CD1c-positive myeloid dendritic cell (primary cell): Measurements from ENCODE around the gene FAM163B.
A peak's percentile ranks its signal among the peaks of the same experiment; 100 is the strongest.

Source experiments
- DNase-seq: peaks from one replicate; pipeline ENCODE4 v3.0.0-alpha.2; 2016; ENCODE audit errors: extremely low spot score

FAM163B gene

DNA sequence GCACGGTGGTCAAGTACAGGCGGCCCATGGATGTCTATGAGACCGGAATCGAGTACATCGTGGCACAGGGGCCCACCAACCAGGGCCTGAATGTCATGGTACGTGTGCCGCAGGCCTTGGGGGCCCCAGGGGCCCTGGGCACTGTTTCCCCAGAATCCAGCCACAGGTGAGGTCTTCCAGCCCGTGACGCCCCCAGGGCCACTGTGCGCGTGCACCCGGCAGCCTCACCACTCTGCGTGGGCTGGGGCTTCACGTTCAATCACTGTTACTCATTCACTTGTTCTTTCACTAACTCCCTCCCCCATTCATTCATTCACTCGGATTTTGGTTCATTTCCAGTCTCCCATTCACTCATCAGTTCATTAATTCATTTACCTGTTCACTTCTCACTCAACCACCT, 62.1 kb downstream of the FAM163B start:
- no peak for DNase-seq

DNA sequence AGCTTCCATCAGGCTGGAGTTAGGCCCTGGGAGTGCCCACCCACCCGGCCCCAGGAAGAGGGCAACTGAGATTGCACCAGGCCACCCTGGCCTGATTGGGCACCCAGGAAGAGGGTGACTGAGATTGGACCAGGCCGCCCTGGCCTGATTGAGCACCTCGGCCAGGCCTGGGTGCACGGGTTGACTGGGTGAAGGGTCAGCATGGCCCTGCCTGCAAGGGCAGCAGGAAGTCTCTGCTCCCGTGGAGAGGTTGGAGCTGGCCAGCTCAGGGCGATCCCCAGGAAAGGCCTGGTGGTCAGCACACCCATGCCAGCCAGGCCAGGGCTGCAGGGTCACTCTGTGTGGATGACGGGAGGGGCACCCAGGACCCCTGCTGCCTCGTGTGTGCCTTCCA, 62.9 kb downstream of the FAM163B start:
- no peak for DNase-seq

DNA sequence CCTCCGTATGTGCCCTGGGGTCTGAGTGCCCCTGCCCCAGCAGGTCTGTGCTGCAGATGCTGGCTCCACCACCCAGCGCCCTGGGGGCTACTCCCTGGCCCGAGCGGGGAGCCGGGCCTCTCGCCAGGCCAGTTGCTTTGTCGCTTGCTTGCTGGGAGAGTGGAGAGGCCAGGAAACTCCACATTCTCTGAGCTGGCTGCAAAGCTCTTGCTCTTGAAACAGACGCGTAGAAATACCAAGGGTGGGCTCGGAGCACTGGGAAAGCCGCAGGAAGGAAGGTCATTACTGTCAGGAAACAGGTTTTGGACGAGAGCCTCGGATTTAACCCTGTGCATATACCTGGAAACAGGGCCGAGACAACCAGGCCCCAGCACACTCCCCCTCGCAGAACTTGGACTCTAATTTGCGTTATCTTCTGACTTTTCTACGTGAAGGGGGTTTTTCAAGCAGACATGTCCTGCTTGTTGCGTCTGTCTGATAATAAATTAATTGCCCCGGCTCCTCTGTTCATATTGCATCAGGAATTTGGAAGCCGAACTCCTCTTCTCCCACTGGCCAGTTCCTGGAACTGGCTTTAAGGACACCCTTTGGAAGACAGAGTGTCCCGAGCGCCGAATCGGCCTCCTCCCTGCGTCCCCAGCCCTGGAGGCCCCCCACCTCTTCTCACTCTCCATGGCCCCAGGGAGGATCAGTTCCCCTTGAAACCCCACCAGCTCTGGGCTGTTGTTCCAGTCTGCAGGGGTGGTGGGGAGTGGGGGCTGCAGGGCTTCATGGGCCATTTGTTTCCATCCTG, 63.5 kb downstream of the FAM163B start:
- DNase-seq = no peak

DNA sequence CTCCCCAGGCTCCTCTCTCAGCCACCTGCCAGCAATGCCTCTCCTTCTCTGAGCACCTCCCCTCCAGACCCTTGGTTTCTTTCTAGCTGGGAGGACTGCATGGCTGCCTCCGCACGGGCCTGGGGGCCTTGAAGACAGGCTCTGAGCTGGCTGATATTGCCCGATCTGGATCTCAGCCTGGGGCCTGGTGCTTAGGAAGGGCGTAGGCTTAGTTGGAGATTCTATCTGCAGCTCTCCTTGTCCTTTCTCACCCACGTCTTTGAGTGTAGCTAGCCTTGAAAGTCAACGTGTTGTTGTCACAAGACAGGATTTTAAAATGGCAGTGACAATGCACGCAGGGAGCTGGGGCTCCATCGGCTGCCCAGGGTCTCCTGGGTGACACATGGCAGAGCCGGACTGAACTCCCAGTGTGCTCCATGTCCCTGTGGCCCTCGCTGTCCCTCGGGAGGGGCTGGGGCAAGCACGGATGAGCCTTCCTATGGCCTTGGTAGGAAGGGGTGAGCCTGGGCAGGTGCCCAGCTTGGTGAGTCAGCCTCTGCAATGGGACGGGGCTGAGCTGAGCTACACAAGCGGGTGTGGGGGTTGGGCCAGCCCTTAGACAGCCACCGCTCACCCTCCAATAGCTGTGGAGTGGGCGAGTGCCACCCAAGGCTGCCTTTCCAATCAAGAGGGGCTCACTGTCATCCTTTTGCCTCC, 65.3 kb downstream of the FAM163B start:
- DNase-seq = no peak

DNA sequence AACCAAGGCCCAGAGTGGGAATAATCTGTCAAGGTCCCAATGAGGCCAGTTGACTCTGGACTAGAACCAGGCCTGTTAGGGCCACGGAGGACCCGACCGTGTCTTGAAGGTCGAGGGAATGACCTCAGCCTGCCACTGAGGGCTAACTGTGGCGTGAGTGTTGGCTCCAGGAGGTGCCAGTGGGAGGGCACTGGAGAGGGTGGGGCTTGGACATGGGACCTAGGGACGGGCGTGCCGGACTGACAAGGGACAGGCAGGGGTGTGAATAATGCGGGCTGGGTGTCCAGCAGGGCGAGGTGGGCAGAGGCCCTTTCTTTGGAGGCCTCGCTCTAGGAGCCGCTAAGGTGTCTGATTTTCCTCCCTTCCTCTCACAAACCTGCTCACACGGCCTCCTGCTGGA, 67.2 kb downstream of the FAM163B start:
- DNase-seq = no peak

DNA sequence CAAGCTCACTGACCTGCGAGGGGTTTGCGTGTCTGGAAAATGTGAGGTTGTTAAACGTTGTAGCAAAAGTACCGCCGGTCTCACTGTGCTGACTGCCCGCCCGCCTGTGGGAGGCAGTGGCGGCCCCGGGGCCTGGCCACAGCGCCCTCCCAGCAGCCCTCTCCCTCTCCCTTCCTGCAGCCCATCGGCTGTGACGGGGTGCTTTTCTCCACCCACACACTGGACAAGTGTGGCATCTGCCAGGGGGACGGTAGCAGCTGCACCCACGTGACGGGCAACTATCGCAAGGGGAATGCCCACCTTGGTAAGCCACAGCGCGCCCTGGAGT, 68.5 kb downstream of the FAM163B start:
- DNase-seq = no peak

DNA sequence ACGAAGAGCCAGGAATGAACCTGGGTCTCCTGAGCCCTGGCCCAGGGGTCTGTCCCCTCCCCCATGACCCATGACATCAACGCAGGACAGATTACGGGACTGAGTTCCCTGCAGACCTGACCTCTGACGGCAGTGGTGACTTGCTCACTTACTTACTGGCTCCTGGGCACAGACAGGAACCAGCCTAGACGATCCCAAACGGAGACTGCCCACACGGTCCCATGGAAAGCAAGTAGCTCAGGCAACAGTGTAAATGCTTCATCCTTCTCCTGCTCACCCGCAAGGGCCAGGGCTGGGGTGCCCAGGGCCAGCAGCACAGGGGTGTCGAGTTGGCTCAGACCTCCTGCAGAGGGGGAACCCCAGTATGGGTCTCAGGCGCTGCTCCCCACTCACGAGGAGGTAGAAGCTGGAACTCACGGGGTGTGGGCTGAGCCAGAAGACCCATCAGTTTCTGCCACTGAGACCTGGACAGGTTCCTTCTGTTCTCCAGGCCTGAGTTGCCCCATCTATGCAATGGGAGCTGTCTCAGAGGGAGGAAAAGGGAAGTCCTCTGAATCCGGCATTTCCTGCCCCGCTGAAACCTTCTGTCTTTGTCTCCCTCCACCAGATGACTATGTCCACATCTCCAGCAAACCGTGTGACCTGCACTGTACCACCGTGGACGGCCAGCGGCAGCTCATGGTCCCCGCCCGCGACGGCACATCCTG, 69.0 kb downstream of the FAM163B start:
- DNase-seq = peak; percentile 59

DNA sequence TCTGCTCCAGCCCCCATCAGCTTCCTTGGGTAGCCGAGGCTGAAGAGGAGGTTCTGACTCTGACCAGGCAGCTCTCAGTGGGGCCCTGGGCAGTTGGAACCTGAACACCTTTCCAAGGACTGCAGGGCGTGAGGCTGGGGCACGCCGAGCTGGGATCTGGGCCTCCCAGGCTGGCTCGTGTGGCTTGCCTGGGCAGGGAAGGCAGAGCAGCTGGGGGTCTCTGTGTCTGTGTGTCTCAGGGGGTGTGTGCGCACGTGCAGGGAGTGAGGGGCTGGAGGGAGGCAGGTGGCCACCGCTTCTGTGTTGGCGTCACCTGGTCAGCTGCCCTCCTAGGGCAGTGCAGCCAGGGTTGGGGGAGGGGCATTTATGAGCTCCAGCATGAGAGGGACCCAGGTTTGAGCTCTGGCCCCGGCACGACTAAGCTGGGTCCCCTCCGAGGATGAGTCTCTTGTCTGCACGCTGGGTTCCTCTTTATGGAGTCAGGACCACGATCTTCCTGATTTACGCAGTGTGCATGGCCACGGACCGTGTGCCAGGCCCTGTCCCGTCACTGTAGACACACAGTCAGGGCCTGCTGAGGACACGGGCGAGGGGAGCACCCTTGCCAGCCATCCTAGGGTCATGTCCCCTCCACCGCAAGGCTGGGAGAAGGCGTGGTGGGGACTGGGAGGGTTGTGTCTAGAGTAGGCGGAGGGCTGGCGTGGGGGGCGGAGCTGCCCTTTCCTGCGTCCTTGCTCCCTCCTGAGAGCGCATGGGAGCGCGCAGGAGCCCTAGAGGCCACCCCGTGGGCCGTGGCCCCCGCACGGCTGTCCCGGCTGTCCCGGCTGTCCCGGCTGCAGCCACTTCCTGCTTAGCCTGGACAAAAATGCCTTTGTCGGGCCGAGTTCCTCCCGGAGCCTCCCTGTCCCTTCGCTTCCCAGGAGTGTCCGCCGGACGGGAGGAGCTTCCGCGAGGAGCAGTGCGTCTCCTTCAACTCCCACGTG, 70.0 kb downstream of the FAM163B start:
- peak; percentile 59 for DNase-seq

DNA sequence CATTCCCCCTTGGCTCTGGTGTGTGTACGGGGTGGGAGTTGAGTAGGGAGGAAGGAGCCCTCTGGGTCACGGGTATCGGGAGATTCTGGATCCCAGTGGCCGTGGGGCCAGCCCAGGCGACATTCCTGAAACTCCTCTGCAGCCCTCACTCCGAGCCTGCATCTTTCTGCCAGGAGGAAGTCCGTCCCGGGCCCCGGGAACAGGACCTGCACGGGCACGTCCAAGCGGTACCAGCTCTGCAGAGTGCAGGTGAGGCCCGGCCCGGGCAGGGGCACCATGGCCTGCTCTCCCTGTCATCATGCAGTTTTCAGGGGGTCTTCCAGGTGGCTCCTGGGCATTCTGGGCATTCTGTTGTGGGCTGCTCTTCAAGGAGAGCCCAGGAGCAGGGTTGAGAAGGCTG, 71.0 kb downstream of the FAM163B start:
- DNase-seq = no peak

DNA sequence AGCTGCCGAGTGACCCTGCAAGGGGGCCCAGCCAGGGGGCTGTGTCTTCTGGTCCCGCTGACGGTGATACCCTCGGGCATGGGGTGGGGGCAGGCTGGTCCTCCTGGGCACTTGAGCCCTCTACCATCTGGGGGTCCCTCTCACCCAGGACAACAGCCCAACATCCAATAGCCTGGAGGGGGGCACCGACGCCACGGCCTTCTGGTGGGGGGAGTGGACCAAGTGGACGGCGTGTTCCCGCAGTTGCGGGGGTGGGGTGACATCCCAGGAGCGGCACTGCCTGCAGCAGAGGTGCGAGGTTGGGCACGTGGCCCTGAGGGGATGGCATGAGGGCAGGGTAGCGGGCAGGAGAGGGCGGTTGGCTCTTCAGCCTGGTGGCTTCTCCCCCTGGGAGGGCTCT, 71.9 kb downstream of the FAM163B start:
- no peak for DNase-seq

DNA sequence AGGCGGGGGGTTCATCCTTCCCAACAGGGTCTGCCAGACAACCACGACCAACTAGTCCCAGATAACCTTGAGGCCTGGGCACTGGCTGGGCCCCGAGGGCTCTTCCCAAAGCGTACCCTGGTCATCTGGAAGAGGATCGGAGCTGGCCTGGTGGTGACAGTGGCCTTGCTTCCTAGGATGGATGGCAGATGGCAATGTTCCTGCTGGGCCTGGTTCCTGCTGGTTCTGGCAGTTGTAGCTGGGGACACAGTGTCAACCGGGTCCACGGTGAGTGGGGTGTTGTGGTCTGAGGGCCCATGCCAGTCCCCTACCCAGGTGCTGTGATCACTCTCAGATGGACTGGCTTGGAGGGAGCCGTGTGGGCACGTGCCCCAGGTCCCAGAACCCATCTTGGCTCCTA, 72.7 kb downstream of the FAM163B start:
- no peak for DNase-seq

DNA sequence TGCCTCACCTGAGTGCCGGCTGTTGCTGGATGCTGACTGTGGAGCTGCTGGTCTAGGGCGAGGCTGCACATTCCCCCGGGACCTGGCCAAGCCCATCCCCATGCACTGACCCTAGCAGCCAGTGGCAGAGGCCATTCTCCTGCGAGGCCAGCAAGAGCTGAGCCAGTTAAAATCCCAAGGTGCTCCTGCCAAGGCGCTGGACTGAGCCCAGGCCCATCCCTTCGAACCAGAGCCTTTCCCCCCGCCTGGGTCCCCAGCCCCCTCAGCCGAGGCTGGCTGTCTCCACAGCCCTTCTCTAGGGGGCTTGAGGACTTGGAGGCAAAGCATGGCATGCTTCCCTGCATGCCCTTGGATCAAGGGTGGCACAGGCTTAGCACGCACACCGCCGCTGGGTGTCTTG, 73.1 kb downstream of the FAM163B start:
- DNase-seq = no peak

DNA sequence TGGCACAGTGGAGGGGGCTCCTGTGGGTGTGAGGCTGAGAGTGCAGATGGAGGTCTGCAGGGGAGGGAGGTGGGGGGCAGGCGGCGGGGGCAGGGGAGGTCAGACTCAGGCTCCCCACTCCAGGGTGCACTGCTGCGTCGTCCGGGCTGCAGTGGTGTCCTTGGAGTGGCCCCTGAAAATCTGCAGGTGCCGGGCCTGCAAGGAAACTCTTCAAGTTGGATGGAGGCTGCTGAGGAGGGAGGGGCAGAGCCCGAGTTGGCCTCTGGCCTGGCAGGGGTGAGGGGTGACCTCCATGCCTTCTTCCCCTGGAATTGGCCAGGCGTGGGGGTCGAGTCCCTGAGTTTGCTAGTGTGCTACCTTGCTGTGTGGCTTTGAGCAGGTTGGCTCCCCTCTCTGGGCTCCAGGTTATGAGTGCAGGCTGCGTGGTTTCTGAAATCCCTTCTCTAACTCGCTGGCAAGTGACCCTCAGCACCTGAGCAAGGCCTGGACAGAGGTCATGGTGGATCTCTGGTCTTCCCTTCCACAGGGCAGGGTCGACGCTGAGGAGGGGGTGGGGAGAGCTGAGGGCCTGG, 73.8 kb downstream of the FAM163B start:
- DNase-seq = no peak

DNA sequence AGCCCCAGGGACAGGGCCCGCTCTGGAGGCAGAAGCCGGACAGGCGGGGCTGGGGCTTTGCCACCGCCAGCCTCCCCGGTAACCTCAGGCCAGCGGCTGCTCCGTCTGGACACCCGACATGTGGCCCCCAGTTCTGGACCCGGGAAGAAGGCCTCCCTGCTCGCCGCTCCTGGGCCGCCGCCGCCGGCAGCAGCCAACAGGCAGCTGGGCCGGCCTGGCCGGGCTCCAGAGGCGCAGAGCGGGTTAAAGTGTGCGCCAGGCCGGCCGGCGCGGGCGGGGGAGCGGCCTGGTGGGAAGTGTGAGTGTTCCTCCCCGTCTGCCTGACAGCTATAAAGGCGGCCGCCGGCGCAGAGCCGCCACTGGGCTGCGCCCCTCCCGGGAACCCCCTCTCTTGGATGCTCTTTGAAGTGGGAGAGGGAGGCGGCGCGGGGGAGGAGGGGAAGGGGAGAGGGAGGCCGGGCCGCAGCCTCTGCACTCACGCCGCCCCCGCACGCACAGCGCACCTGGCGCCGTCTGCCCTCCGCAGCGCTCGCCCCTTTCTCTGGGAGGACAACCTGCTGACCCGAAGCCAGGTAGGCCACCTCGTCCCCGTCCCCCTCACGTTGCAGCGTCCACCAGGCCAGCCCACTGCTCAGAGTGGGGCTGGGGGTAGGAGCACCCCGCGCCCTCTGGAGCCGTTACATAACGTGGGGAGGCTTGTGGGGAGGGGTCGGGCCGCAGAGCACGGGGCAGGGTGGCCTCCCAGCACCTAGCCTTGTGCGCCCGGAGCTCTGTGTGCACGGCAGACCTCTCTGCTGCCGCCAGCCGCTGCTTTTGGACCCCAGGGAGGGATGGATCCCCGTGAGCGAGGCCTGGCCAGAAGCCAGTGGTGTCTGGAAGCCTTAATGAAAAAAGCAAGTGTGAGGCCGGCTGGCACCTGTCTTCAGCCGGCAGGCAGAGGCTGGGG, 74.6 kb downstream of the FAM163B start, which contains the start of gene ADAMTSL2:
Gene ADAMTSL2, plus strand, starts transcription at position 359 of the 946 bp plus-strand sequence. CDS start 2,009 bp downstream, outside the sequence.
- DNase-seq = peak; percentile 26

DNA sequence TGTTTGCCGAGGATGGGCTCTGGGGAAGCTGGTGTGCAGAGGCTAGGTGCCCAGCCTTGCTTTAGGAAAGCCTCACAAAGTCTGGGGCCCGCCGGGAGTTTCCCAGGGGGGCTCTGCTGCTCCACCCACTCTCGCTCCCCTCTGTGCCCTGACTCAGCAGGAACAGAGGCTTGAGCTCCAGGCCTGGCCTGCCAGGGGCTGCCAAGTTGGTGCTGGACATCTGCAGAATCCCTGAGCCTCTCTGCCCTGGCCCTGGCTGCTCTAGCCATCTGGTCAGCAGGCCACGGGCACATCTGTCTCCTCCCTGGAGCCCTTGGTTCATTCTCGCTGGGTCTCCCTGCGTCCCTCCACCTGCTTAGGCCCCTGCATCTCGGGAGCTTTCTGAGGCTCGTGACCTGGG, 75.3 kb downstream of the FAM163B start:
- DNase-seq = no peak

DNA sequence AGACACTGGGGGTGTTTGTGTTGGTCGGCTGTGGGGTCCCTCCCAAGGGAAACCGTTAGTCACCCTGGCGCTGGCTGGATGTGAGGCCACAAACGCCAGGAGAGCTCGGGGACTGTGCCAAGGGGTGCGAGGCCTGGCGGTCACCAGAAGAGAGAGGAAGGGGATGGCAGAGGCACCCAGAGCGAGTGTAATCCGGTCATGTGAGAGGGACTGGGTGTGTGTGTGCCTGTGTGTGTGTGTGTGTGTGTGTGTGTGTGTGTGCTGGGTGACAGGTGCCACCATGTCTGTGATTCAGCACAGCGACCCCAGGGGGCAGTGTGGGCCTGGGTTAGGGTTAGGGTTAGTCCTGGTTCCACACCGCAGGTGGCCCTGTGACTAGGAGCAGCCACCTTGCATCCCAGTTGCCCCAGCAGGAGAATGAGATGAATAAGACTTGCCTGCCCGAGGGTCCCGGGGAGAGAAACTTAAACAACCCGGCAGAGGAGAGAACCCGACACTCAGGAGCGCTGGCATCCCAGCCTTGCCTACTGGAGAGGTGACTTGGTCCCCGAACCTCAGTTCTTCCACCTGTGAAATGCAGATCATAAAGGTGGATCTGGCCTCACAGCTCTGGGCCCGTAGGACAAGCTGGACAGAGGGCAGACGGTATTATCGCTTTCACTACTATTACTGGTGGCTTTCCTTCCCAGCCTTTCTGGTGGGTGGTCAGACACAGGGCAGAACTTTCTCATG, 76.1 kb downstream of the FAM163B start:
- peak; percentile 68 for DNase-seq

DNA sequence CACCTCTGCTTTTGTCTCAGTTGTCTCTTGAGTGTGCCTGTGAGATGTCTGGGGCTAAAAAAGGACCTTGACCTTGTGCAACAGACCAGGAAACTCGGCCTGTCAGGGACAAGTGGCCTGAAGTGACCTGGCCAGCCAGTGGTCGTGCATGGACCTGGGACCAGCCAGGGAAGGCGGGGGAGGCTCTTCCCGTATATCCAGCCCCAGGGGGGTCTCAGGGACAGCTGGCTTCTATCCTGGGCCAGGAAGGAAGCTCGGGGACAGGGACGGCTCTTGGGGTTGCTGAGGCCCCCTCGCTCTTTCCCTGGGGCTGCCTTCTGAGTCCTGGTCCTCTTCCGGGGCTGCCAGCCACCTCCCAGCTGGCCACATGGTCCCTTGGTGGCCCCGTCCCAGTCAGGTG, 77.9 kb downstream of the FAM163B start:
- no peak for DNase-seq

DNA sequence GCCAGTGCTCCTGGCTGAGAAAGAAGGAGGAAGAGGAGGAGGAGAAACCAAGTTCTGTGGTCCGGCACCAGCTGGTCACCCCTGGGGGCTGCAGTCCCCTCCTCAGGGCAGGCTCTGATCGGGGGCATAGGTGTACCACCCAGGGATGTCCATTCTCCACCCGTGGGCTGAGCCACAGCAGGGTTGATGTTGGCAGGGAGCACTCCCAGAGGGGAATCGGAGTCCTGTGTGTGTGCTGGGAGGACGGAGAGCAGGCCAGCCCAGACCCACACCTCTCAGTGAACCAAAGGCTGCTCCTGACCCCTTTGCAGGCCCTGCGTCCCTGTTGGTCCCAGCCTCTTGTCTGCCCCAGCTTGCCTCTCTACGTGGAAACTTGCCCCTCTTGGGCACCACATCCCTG, 79.3 kb downstream of the FAM163B start:
- no peak for DNase-seq

DNA sequence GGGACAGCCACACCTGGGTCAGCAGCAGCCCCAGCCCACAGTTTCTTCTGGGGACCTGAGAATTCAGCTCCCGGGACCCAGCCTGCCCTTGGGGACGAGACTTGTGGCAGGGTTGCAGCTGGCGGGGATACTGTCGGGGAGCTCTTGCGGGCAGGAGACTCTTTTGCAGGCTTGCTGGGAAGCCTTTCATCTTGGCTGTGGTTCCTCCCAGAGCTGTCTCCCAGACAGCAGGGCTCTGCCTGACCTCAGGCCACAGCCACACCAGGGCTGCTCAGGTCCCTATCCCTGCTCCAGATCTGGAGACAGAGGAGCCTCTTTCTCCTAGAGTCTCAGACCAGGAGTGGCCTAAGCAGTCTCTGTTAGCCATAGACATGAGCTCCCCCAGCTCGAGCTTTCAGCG, 79.7 kb downstream of the FAM163B start:
- no peak for DNase-seq

DNA sequence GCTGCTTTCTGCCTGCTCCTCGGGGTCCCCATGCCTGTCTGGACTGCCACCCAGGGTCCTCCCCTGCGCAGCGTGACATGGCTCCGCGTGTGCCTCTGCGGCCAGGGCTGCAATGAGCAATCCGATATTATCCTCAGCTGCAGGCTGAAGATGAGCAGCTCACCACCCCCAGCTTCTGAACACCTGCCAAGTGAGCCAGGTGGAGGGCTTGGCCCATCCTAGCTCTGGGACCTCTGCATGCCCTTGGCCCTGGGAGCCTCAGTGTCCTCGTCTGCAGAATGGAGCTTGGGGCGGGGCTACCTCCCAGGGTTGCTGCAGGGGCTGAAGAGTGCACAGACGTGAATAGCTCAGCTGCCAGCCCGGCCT, 80.3 kb downstream of the FAM163B start:
- DNase-seq = no peak
